Measurements from ENCODE around the gene COQ8A. TPM values are rescaled to one million over a fixed set of nuclear protein-coding genes. Genes with fewer than 3 reads are reported as not detected.

COQ8A gene
- total RNA-seq, 2 experiments from 2014 or later: 55.0 to 56.0 TPM

GRCh38 chr1:226948480-226948879 is 8.4 kb downstream of the COQ8A start:
- H3K9me3 Mint-ChIP-seq: no peaks in the 10 kb centered on the region

GRCh38 chr1:226948996-226949395 is 8.9 kb downstream of the COQ8A start:
- Mint-ChIP-seq H3K27me3 (no peaks in the 10 kb centered on the region), H3K4me1 (ENCODE audit: low read depth) (peaks cover 71% of the 10 kb centered on the region), H3K27ac (no peak overlapping the region), H3K4me3 (no peak overlapping the region), H3K36me3 (ENCODE audit: low read depth) (peaks cover 25% of the 10 kb centered on the region), H3K9me3 (no peaks in the 10 kb centered on the region)
- no peak for ATAC-seq (ENCODE audit: poor library complexity)
- Histone ChIP-seq H3K4me1 (ENCODE audit: insufficient read depth, low read length) (peaks cover 14% of the 10 kb centered on the region), H3K27ac (ENCODE audit: low read depth in 1 of 2, low read length in 2 of 2) (no peak overlapping the region), H3K27me3 (ENCODE audit: control insufficient read depth in 1 of 2, insufficient read depth in 2 of 2, low read length in 2 of 2) (no peaks in the 10 kb centered on the region), H3K36me3 (ENCODE audit: insufficient read depth, low read length) (peaks cover 2% of the 10 kb centered on the region), H3K4me3 (ENCODE audit: low read length) (no peak overlapping the region), H3K9me3 (ENCODE audit: control insufficient read depth in 1 of 2, insufficient read depth in 1 of 2, low read length in 2 of 2) (peaks cover 0 to 4% of the 10 kb centered on the region in 2 experiments)
- POLR2A ChIA-PET: interaction anchor here (3.0 kb wide), 1 partner anchor 9 kb away, joined by 24 read pairs; the partner anchor contains the start of gene COQ8A
- CTCF ChIA-PET: no interaction called here
- DNase-seq: no peak
- intact Hi-C loops (cut with DNase I, micrococcal nuclease): loop anchor here in 1 of 2 experiments (10.0 kb wide), 1 partner anchor 1136 kb away; the partner anchor contains the start of gene ARF1
- TF ChIP-seq CTCF (IDR thresholded peaks at IDR 0.05): no peak

More at GRCh38 chr1:226948480-226948879, 8.4 kb downstream of the COQ8A start:
- CTCF ChIA-PET: no interaction called here
- intact Hi-C loops (cut with DNase I, micrococcal nuclease): loop anchor here in 1 of 2 experiments (10.0 kb wide), 1 partner anchor 1136 kb away; the partner anchor contains the start of gene ARF1
- DNase-seq: no peak
- Mint-ChIP-seq H3K4me3 (no peak overlapping the region), H3K36me3 (ENCODE audit: low read depth) (peaks cover 25% of the 10 kb centered on the region), H3K4me1 (ENCODE audit: low read depth) (peaks cover 71% of the 10 kb centered on the region), H3K27me3 (no peaks in the 10 kb centered on the region), H3K27ac (no peak overlapping the region)
- ATAC-seq (ENCODE audit: poor library complexity): no peak
- Histone ChIP-seq H3K36me3 (ENCODE audit: insufficient read depth, low read length) (peaks cover 2% of the 10 kb centered on the region), H3K27ac (ENCODE audit: low read depth in 1 of 2, low read length in 2 of 2) (no peak overlapping the region), H3K4me3 (ENCODE audit: low read length) (no peak overlapping the region), H3K4me1 (ENCODE audit: insufficient read depth, low read length) (peaks cover 14% of the 10 kb centered on the region), H3K9me3 (ENCODE audit: control insufficient read depth in 1 of 2, insufficient read depth in 1 of 2, low read length in 2 of 2) (peaks cover 0 to 4% of the 10 kb centered on the region in 2 experiments), H3K27me3 (ENCODE audit: control insufficient read depth in 1 of 2, insufficient read depth in 2 of 2, low read length in 2 of 2) (no peaks in the 10 kb centered on the region)
- POLR2A ChIA-PET: no interaction called here
- no peak for TF ChIP-seq CTCF (IDR thresholded peaks at IDR 0.05)

GRCh38 chr1:226949401-226949800 is 9.3 kb downstream of the COQ8A start:
- Histone ChIP-seq H3K4me1 (ENCODE audit: insufficient read depth, low read length) (peaks cover 14% of the 10 kb centered on the region), H3K36me3 (ENCODE audit: insufficient read depth, low read length) (peaks cover 2% of the 10 kb centered on the region), H3K9me3 (ENCODE audit: control insufficient read depth in 1 of 2, insufficient read depth in 1 of 2, low read length in 2 of 2) (peaks cover 0 to 4% of the 10 kb centered on the region in 2 experiments), H3K27me3 (ENCODE audit: control insufficient read depth in 1 of 2, insufficient read depth in 2 of 2, low read length in 2 of 2) (no peaks in the 10 kb centered on the region), H3K27ac (ENCODE audit: low read depth in 1 of 2, low read length in 2 of 2) (no peak overlapping the region), H3K4me3 (ENCODE audit: low read length) (no peak overlapping the region)
- Mint-ChIP-seq H3K36me3 (ENCODE audit: low read depth) (peaks cover 29% of the 10 kb centered on the region), H3K27ac (no peak overlapping the region), H3K4me3 (no peak overlapping the region), H3K9me3 (no peaks in the 10 kb centered on the region), H3K4me1 (ENCODE audit: low read depth) (peaks cover 70% of the 10 kb centered on the region), H3K27me3 (no peaks in the 10 kb centered on the region)
- POLR2A ChIA-PET: interaction anchor here (3.0 kb wide), 1 partner anchor 9 kb away, joined by 24 read pairs; the partner anchor contains the start of gene COQ8A
- CTCF ChIA-PET: no interaction called here
- no peak for DNase-seq
- no peak for ATAC-seq (ENCODE audit: poor library complexity)
- no peak for TF ChIP-seq CTCF (IDR thresholded peaks at IDR 0.05)
- intact Hi-C loops (cut with DNase I, micrococcal nuclease): loop anchor here in 1 of 2 experiments (10.0 kb wide), 1 partner anchor 1135 kb away; the partner anchor contains the start of gene ARF1

Measured in CD4-positive, alpha-beta T cell (primary cell).